Thymus (tissue), 11 donors: ENCODE measurements around the gene DNAH12. TPM values are rescaled to one million over a fixed set of nuclear protein-coding genes. Genes with fewer than 3 reads are reported as not detected.
"Not testable (repeated sequence)": the region's sequence is repeated elsewhere in the genome, so short reads cannot be mapped to it uniquely, and the experiment has no call there.

Experiments
- DNase-seq, 9 donors: peaks; one replicate each; pipeline ENCODE4 v3.0.0-alpha.2; 2013; ENCODE audit warnings: low spot score in 9 of 9, low read depth in 6 of 9, missing footprints in 1 of 9
- H3K27ac ChIP-seq, 2 donors: one replicate each; pipeline ENCODE4 v1.5.1; 2013; ENCODE audit warnings: control low read depth in 1 of 2, low read depth in 1 of 2, low read length in 1 of 2, mild to moderate bottlenecking in 1 of 2, moderate library complexity in 1 of 2
- H3K27me3 ChIP-seq, 2 donors: one replicate each; pipeline ENCODE4 v1.5.1; 2013; ENCODE audit warnings: low read length in 1 of 2; ENCODE audit not compliant: control insufficient read depth in 2 of 2, insufficient read depth in 1 of 2
- H3K36me3 ChIP-seq, 2 donors: one replicate each; pipeline ENCODE4 v1.5.1; 2013; ENCODE audit warnings: low read length in 1 of 2, mild to moderate bottlenecking in 1 of 2, moderate library complexity in 1 of 2; ENCODE audit not compliant: control insufficient read depth in 2 of 2, insufficient read depth in 2 of 2
- H3K4me1 ChIP-seq, 2 donors: one replicate each; pipeline ENCODE4 v1.5.1; 2013; ENCODE audit warnings: low read length in 2 of 2; ENCODE audit not compliant: control insufficient read depth in 2 of 2, insufficient read depth in 2 of 2
- H3K4me3 ChIP-seq, 2 donors: one replicate each; pipeline ENCODE4 v1.5.1; 2013; ENCODE audit warnings: low read length in 2 of 2, control low read depth in 1 of 2, mild to moderate bottlenecking in 1 of 2
- H3K9me3 ChIP-seq, 2 donors: one replicate each; pipeline ENCODE4 v1.5.1; 2013; ENCODE audit warnings: low read length in 1 of 2, mild to moderate bottlenecking in 1 of 2; ENCODE audit not compliant: control insufficient read depth in 2 of 2, insufficient read depth in 1 of 2
- whole genome bisulfite sequencing: extraction: QIAGEN DNeasy Blood & Tissue Kit; methylation state at CpG from one replicate; pipeline ENCODE4 v1.1.7; 2013; 5-methylcytosine and 5-hydroxymethylcytosine counted together
- polyA plus RNA-seq: library from polyadenylated mRNA; stranded (reverse); fragments of 200-250 nt; gene quantifications from one replicate; pipeline ENCODE4 v1.2.3, GENCODE V29; 2013
- total RNA-seq: library from RNA; stranded (reverse); fragments of 120-200 nt; gene quantifications from one replicate; pipeline ENCODE4 v1.2.4, GENCODE V29; 2013
- donor health status: healthy.

DNAH12 gene
- total and polyA plus RNA-seq, 2 donors, result 0.14 to 1.2 TPM

DNA sequence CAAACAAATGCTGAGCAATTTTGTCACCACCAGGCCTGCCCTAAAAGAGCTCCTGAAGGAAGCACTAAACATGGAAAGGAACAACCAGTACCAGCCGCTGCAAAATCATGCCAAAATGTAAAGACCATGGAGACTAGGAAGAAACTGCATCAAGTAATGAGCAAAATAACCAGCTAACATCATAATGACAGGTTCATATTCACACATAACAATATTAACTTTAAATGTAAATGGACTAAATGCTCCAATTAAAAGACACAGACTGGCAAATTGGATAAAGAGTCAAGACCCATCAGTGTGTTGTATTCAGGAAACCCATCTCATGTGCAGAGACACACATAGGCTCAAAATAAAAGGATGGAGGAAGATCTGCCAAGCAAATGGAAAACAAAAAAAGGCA is 217.6 kb downstream of the DNAH12 start:
- H3K4me3 ChIP-seq, H3K27ac ChIP-seq, DNase-seq, H3K9me3 ChIP-seq, H3K4me1 ChIP-seq, H3K36me3 ChIP-seq, H3K27me3 ChIP-seq: not testable (repeated sequence)
- WGBS, result 100% methylated on average over 1 of the region's 1 CpG

DNA sequence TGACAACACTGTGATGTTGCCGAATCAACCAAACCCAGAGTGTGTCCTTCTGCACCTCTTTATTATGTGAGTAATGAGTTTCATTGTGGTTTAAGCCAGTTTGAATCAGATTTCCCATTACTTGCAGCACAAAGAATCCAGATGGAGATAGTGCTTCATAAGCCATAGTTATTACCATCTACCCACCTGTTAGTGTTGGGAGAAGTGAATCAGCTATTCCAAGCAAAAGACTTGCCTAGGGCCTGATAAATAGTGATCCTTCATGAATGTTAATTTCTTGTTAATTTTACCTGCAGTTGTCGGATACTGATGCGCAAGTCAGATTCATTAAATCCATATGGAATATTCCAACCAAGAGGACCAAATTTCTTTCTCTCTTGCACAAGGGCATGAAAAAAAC is 229.9 kb downstream of the DNAH12 start:
- no peak for DNase-seq
- no peaks in the 10 kb centered on the region for H3K36me3 ChIP-seq
- no peaks in the 10 kb centered on the region for H3K9me3 ChIP-seq
- H3K27me3 ChIP-seq, result no peaks in the 10 kb centered on the region
- no peaks in the 10 kb centered on the region for H3K4me1 ChIP-seq
- H3K4me3 ChIP-seq, result no peak overlapping the region
- H3K27ac ChIP-seq, result no peak overlapping the region
- WGBS, result 98% methylated on average over 3 of the region's 3 CpGs

DNA sequence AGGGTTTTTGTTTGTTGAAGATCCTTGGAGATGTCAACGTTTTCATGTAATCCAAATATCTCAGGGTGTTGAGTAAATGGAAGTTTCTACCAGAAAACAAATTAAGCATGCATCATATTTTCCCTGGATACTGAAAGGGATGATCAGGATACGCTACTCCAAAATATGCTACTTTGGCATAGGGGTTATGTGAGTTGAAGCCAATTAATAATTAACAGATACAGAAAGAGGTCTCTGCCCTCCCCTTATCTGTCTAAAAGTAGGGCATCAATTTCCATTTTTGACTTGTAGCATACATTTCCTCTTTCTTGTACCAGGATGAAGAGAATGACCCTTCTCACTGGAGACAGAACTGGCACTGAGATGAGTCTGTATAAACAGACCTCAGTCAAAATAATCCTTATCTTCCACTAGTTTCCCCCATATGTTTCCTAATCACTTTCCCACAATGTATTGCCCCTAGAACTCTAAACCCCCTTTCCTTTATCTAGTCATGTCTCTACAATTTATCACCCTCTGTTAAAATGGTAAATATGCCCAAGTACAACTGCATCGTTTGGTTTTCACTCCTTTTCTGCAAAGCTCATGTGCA is 234.3 kb downstream of the DNAH12 start:
- Histone ChIP-seq H3K27ac (no peak overlapping the region), H3K4me3 (no peak overlapping the region), H3K4me1 (no peaks in the 10 kb centered on the region), H3K27me3 (no peaks in the 10 kb centered on the region), H3K36me3 (no peaks in the 10 kb centered on the region), H3K9me3 (no peaks in the 10 kb centered on the region)
- DNase-seq, result no peak
- 66% methylated on average over 3 of the region's 3 CpGs for WGBS

DNA sequence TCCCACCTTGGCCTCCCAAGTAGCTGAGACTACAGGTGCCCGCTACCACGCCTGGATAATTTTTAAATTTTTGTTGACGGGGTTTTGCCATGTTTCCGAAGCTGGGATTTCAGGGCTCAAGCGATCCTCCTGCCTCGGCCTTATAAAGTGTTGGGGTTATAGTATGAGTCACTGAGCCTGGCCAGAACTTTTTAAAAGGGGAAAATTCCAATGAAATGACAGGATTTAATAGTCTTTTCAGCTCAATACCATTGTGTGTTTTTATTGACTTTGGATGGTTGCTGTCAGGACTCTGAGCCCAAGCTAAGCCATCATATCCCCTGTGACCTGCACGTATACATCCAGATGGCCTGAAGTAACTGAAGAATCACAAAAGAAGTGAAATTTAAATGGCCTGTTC is 240.6 kb downstream of the DNAH12 start:
- DNase-seq, H3K4me1 ChIP-seq, H3K4me3 ChIP-seq, H3K27ac ChIP-seq, H3K9me3 ChIP-seq, H3K27me3 ChIP-seq, H3K36me3 ChIP-seq: not testable (repeated sequence)
- WGBS, result 97% methylated on average over 7 of the region's 7 CpGs

DNA sequence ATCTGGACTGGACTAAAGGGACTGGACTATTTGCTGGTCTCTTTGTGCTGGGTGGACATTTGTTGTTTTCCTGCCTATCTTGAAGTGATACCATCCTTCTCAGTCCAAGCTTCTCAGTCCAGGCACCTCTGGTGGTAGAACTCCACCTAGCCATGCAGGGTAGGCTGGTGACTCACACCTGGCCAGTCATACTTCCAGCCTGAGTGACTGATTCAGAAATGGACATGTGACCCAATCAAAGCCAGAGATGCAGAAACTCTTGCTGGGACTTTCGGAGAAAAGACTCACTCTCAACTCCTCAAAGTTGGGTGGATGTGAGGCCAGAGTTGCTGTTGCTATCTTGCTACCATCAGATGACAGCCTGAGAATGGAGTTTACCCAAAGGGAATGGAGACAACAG is 246.1 kb downstream of the DNAH12 start:
- DNase-seq, result no peak
- Histone ChIP-seq H3K36me3 (no peaks in the 10 kb centered on the region), H3K4me1 (no peaks in the 10 kb centered on the region), H3K4me3 (no peak overlapping the region), H3K27me3 (no peaks in the 10 kb centered on the region), H3K27ac (no peak overlapping the region), H3K9me3 (no peaks in the 10 kb centered on the region)
- WGBS, result 98% methylated on average over 1 of the region's 1 CpG

DNA sequence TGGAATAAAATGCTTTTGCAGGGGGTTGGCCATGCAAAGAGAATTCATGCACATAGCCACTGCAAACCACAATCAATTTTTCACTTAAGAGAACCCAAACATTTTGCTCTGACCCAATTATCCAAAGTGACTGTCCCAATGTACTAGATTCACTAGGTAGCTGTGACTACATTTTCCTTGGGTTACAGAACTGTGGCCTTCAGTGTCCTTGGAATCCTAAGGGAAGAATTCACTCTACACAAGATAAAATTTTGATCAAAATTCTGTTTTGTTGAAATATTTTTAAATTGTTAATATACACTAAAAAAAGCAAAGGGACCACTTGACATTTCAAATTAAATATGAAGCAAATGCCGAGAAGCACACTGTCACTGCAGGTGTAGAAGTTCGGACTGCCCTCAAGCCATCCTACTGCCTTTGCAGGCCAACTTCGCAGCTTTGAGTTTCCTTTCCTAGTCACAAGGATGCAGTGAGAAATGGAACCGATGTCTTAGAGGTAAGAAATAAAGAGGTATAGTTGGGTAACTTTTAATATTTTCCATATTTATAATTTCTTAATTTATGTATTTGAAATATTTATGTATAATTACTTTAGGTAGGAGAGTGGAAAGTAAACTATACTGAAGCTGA is 251.1 kb downstream of the DNAH12 start:
- no peak overlapping the region for H3K4me3 ChIP-seq
- DNase-seq, result no peak
- H3K36me3 ChIP-seq, result no peaks in the 10 kb centered on the region
- no peak overlapping the region for H3K27ac ChIP-seq
- no peaks in the 10 kb centered on the region for H3K9me3 ChIP-seq
- WGBS, result 99% methylated on average over 4 of the region's 4 CpGs
- H3K4me1 ChIP-seq, result no peaks in the 10 kb centered on the region
- no peaks in the 10 kb centered on the region for H3K27me3 ChIP-seq

DNA sequence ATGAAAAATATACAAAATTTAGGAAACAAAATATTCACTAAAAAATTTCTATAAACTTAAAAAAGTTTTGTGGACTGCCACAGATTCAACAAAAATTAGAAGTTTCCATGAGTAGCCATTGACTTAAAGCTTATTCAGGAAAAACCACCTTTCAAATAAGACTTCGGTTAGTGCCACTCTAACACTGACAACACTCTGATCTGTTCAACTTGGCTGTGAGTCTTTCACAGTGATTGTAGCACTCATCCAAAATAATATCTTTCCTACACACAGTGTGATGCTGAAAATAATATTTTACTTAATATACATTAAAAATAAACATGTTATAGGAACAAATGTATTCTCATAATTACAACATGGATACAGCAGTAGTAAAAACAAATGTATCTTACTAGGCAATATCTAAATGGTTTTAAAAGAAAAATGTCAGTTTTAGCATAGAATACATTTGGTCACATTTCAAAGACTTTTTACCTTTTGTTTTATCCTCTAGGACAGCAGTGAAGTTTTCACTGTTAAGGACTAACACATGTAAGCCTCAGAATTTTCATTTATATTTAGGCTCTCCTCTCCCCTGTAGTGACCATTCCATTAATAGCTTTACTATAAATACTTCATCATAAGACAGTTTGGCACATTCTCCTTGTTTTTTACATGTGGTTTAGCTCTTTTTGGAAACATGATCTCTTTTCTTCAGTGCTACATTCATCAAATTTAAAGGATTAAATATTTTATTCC is 251.8 kb downstream of the DNAH12 start, which contains the start of gene ASB14:
Gene ASB14 (minus strand): TSS at position 527 of the 738 bp plus-strand sequence. CDS start 652 bp downstream, outside the sequence.
- no peak for DNase-seq
- no peak within 1 kb of the TSS for H3K27ac ChIP-seq
- no peaks in the 10 kb centered on the region for H3K9me3 ChIP-seq
- no peaks in the 10 kb centered on the region for H3K36me3 ChIP-seq
- no peaks in the 10 kb centered on the region for H3K4me1 ChIP-seq
- H3K4me3 ChIP-seq, result no peak within 1 kb of the TSS
- 97% methylated on average over 1 of the region's 1 CpG for WGBS
- H3K27me3 ChIP-seq, result no peaks in the 10 kb centered on the region

DNA sequence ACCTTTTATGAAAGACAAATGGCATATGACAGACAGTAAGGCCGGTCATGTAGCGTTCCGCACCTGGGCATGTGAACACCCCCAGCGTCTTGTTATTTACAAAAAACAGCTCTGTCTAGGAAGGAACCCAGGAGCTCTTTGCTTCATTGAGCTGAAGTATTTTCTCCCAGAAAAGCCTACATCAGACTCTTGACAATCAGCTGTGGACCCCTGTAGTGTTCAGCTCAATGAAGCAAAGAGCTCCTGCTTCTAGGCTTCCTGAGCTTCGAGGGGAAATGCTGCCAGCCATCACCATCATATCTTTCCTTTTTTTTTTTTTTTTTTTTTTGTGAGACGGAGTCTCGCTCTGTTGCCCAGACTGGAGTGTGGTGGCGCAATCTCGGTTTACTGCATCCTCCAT is 255.7 kb downstream of the DNAH12 start:
- Histone ChIP-seq H3K4me1 (no peaks in the 10 kb centered on the region), H3K9me3 (no peaks in the 10 kb centered on the region), H3K27me3 (no peaks in the 10 kb centered on the region), H3K36me3 (no peaks in the 10 kb centered on the region), H3K4me3 (no peak overlapping the region), H3K27ac (no peak overlapping the region)
- DNase-seq, result no peak
- 94% methylated on average over 9 of the region's 9 CpGs for WGBS

DNA sequence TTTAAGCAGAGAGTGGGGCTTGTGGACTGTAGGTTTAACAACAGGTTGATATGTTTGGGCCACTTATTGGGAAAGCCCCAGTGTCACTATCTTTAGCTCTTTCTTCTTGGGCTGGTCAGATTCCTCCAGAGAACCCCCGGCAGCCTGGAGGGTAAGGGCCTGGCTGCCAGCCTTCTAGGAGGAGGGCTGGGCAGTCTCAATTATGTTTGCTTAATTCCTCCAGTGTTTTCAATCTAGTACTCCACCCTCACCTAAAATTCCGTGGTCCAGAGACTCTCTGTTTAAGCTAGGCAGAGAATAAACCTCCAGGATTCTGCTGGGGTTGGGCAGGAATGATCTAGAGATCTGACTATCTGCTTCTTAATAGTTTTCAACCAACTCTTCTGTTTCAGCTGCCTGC is 256.9 kb downstream of the DNAH12 start:
- H3K27me3 ChIP-seq, result no peaks in the 10 kb centered on the region
- no peaks in the 10 kb centered on the region for H3K9me3 ChIP-seq
- no peaks in the 10 kb centered on the region for H3K4me1 ChIP-seq
- H3K36me3 ChIP-seq, result no peaks in the 10 kb centered on the region
- 93% methylated on average over 2 of the region's 2 CpGs for WGBS
- no peak overlapping the region for H3K4me3 ChIP-seq
- no peak overlapping the region for H3K27ac ChIP-seq
- no peak for DNase-seq
